HepG2 (cell line): ENCODE data around the gene ZIC2. TPM values are rescaled to one million over a fixed set of nuclear protein-coding genes. Genes with fewer than 3 reads are reported as not detected.

Source experiments
- AFF4 ChIP-seq: sonication (generic); formaldehyde crosslinking; IDR thresholded peaks from 2 replicates; pipeline ENCODE4 v1.4.0; 2020; ENCODE audit warnings: missing genetic modification reagents
- AHDC1 ChIP-seq: sonication (generic); formaldehyde crosslinking; IDR thresholded peaks from 2 replicates; pipeline ENCODE4 v1.5.1; 2020; ENCODE audit warnings: mild to moderate bottlenecking, missing genetic modification reagents, borderline replicate concordance
- KDM2A ChIP-seq: sonication (generic); formaldehyde crosslinking; IDR thresholded peaks from 2 replicates; pipeline ENCODE4 v1.4.0; 2020; ENCODE audit warnings: low read depth, missing genetic modification reagents, borderline replicate concordance
- MLLT10 ChIP-seq: sonication (generic); formaldehyde crosslinking; IDR thresholded peaks from 2 replicates; pipeline ENCODE4 v1.4.0; 2020; ENCODE audit warnings: missing genetic modification reagents
- POLR2A ChIP-seq, 2 experiments: IDR thresholded peaks; 2 replicates each; pipeline ENCODE4 v1.6.1; 2011; ENCODE audit warnings: low read depth in 2 of 2, low read length in 2 of 2, mild to moderate bottlenecking in 1 of 2, moderate library complexity in 1 of 2; ENCODE audit not compliant: insufficient read depth in 1 of 2
- polyA plus RNA-seq, 8 experiments: library from polyadenylated mRNA; depleted of rRNA in 3 of 8; stranded (reverse) in 7 of 8; unstranded in 1 of 8; fragments of >200 nt; fragmentation: Illumina TruSeq in 4 of 8; extraction: Trizol in 4 of 8; gene quantifications; 2 replicates each; pipeline versions ENCODE4 v1.2.1 to v1.2.3, GENCODE V29; 2011 to 2016; ENCODE audit warnings: low read depth in 4 of 8, missing spikeins in 1 of 8, mixed read lengths in 1 of 8; ENCODE audit not compliant: insufficient read depth in 1 of 8
- total RNA-seq, 5 experiments: library from RNA; depleted of rRNA; stranded (reverse); fragments of >200 nt; fragmentation: Illumina TruSeq; extraction: Trizol; gene quantifications; 2 replicates each; pipeline ENCODE4 v1.2.3, GENCODE V29; 2016; ENCODE audit warnings: low read depth in 1 of 5
- TF ChIP-seq, protein P1 (sequence below): sonication (generic); formaldehyde crosslinking; IDR thresholded peaks from 2 replicates; pipeline ENCODE4 v1.5.0; 2020; ENCODE audit warnings: mild to moderate bottlenecking, missing genetic modification reagents, moderate library complexity
- TF ChIP-seq, protein P2 (sequence below): sonication (generic); formaldehyde crosslinking; IDR thresholded peaks from 2 replicates; pipeline ENCODE4 v1.4.0; 2020; ENCODE audit warnings: missing genetic modification reagents, borderline replicate concordance
- TF ChIP-seq, protein P3 (sequence below): sonication (generic); formaldehyde crosslinking; IDR thresholded peaks from 2 replicates; pipeline ENCODE4 v1.5.0; 2020; ENCODE audit warnings: mild to moderate bottlenecking, missing genetic modification reagents, borderline replicate concordance

ZIC2 gene
- total and polyA plus RNA-seq, 2 of the 13 experiments (the other 11 are each of a cell fraction or from before 2014, with no cell fraction given) = 0.13 TPM; not detected in 1

- TF ChIP-seq, protein P1, sequence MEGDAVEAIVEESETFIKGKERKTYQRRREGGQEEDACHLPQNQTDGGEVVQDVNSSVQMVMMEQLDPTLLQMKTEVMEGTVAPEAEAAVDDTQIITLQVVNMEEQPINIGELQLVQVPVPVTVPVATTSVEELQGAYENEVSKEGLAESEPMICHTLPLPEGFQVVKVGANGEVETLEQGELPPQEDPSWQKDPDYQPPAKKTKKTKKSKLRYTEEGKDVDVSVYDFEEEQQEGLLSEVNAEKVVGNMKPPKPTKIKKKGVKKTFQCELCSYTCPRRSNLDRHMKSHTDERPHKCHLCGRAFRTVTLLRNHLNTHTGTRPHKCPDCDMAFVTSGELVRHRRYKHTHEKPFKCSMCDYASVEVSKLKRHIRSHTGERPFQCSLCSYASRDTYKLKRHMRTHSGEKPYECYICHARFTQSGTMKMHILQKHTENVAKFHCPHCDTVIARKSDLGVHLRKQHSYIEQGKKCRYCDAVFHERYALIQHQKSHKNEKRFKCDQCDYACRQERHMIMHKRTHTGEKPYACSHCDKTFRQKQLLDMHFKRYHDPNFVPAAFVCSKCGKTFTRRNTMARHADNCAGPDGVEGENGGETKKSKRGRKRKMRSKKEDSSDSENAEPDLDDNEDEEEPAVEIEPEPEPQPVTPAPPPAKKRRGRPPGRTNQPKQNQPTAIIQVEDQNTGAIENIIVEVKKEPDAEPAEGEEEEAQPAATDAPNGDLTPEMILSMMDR (CRISPR knock-in tag) = peak; percentile 27
- peak; percentile 68 for TF ChIP-seq KDM2A (CRISPR knock-in tag)
- no peak for TF ChIP-seq AFF4 (CRISPR knock-in tag)
- no peak for TF ChIP-seq POLR2A (IDR thresholded peaks at IDR 0.05; ENCODE audit: insufficient read depth in 1 of 2, low read depth in 2 of 2, low read length in 2 of 2)
- TF ChIP-seq, protein P2, sequence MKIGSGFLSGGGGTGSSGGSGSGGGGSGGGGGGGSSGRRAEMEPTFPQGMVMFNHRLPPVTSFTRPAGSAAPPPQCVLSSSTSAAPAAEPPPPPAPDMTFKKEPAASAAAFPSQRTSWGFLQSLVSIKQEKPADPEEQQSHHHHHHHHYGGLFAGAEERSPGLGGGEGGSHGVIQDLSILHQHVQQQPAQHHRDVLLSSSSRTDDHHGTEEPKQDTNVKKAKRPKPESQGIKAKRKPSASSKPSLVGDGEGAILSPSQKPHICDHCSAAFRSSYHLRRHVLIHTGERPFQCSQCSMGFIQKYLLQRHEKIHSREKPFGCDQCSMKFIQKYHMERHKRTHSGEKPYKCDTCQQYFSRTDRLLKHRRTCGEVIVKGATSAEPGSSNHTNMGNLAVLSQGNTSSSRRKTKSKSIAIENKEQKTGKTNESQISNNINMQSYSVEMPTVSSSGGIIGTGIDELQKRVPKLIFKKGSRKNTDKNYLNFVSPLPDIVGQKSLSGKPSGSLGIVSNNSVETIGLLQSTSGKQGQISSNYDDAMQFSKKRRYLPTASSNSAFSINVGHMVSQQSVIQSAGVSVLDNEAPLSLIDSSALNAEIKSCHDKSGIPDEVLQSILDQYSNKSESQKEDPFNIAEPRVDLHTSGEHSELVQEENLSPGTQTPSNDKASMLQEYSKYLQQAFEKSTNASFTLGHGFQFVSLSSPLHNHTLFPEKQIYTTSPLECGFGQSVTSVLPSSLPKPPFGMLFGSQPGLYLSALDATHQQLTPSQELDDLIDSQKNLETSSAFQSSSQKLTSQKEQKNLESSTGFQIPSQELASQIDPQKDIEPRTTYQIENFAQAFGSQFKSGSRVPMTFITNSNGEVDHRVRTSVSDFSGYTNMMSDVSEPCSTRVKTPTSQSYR (CRISPR knock-in tag) = no peak
- TF ChIP-seq MLLT10 = no peak
- TF ChIP-seq AHDC1 (CRISPR knock-in tag) = peak; percentile 51; the same call in 1 of the 2 replicates
- TF ChIP-seq, protein P3, sequence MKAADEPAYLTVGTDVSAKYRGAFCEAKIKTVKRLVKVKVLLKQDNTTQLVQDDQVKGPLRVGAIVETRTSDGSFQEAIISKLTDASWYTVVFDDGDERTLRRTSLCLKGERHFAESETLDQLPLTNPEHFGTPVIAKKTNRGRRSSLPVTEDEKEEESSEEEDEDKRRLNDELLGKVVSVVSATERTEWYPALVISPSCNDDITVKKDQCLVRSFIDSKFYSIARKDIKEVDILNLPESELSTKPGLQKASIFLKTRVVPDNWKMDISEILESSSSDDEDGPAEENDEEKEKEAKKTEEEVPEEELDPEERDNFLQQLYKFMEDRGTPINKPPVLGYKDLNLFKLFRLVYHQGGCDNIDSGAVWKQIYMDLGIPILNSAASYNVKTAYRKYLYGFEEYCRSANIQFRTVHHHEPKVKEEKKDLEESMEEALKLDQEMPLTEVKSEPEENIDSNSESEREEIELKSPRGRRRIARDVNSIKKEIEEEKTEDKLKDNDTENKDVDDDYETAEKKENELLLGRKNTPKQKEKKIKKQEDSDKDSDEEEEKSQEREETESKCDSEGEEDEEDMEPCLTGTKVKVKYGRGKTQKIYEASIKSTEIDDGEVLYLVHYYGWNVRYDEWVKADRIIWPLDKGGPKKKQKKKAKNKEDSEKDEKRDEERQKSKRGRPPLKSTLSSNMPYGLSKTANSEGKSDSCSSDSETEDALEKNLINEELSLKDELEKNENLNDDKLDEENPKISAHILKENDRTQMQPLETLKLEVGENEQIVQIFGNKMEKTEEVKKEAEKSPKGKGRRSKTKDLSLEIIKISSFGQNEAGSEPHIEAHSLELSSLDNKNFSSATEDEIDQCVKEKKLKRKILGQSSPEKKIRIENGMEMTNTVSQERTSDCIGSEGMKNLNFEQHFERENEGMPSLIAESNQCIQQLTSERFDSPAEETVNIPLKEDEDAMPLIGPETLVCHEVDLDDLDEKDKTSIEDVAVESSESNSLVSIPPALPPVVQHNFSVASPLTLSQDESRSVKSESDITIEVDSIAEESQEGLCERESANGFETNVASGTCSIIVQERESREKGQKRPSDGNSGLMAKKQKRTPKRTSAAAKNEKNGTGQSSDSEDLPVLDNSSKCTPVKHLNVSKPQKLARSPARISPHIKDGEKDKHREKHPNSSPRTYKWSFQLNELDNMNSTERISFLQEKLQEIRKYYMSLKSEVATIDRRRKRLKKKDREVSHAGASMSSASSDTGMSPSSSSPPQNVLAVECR (CRISPR knock-in tag) = peak; percentile 48; the same call in 1 of the 2 replicates
These were observed 24.9 kb upstream of the ZIC2 start (continued) for GRCh38 chr13:99956473-99957349.
